Breast epithelium (tissue), 3 donors: ENCODE measurements around the gene ASPM.

Source experiments
- POLR2A ChIP-seq: fragments of 450-650 bp; IDR thresholded peaks from one replicate; pipeline ENCODE4 v1.6.1; 2016; ENCODE audit warnings: antibody characterized with exemption, mild to moderate bottlenecking, moderate library complexity
- POLR2AphosphoS5 ChIP-seq, 3 donors: sonication (generic); formaldehyde crosslinking; IDR thresholded peaks; one replicate each; pipeline ENCODE4 v1.6.1; 2017; ENCODE audit warnings: antibody characterized with exemption in 3 of 3
- TF ChIP-seq, protein P1 (sequence below), 3 donors: fragments of 450-650 bp; IDR thresholded peaks; one replicate each; pipeline ENCODE4 v1.5.1; 2016 to 2017; ENCODE audit warnings: antibody characterized with exemption in 3 of 3, mild to moderate bottlenecking in 3 of 3, moderate library complexity in 3 of 3

DNA sequence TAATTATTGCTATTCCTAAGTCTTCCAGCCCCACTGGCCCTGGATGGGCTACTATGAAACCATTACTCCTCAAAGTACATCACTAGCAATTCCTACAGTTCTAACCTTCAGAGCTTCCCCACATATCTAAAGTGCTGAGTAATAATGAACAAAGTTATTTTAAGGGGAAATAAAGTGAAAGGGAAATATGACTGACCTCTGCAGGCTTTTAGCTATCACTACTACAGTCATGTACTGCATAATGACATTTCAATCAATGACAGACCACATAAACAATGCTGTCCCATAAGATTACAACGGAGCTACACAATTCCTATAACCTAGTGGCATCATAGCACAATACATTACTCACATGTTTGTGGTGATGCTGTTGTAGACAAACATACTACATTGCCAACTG, 32.5 kb upstream of the ASPM start:
- TF ChIP-seq, protein P1, sequence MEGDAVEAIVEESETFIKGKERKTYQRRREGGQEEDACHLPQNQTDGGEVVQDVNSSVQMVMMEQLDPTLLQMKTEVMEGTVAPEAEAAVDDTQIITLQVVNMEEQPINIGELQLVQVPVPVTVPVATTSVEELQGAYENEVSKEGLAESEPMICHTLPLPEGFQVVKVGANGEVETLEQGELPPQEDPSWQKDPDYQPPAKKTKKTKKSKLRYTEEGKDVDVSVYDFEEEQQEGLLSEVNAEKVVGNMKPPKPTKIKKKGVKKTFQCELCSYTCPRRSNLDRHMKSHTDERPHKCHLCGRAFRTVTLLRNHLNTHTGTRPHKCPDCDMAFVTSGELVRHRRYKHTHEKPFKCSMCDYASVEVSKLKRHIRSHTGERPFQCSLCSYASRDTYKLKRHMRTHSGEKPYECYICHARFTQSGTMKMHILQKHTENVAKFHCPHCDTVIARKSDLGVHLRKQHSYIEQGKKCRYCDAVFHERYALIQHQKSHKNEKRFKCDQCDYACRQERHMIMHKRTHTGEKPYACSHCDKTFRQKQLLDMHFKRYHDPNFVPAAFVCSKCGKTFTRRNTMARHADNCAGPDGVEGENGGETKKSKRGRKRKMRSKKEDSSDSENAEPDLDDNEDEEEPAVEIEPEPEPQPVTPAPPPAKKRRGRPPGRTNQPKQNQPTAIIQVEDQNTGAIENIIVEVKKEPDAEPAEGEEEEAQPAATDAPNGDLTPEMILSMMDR (IDR thresholded peaks at IDR 0.05): no peak
- no peak for TF ChIP-seq POLR2A
- TF ChIP-seq POLR2AphosphoS5 (IDR thresholded peaks at IDR 0.05): no peak
